AG09319 (cell line): ENCODE results near the gene NECAB3.

Source experiments
- DNase-seq: peaks from one replicate; pipeline ENCODE4 v3.0.0-alpha.2; 2010; ENCODE audit warnings: low read depth; ENCODE audit errors: extremely low read depth
- TF ChIP-seq, protein P1 (sequence below): IDR thresholded peaks from 2 replicates; pipeline ENCODE4 v1.5.1; 2011; ENCODE audit warnings: low read depth, mild to moderate bottlenecking, inconsistent platforms, low read length, moderate library complexity

NECAB3 gene

DNA sequence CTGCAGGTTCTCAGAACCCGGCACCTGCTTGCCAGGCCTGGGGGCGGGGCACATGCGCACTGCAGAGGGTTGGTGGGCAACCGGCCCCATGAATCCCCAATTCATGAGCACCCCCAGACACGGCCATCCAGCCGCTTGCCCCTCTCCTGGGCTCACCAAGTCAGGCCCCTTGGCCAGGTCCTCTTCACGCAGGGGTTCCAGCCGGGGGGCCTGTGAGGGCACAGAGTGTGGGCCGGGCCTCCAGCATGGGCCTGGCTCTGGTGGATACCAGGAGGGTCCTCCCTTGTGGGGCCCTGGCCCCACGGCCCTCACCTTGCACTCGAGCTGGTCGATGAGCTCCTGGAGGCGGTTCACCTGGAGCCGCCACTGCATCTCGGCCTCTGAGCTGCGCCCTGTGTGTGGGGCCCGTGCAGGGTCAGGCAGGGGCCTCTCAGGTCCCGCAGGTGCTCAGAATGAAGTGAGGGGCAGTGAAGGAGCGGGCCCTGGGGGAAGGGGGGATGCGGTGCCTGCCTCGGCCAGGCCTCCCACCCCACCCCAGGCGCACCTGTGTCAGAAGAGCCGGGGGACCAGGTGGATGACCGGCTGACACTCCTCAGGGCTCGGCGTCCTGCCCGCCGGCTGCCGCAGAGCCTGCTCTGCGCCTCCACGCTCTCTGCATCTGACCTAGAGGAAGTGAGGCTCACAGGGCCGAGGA lies 14.7 kb downstream of the NECAB3 start:
- DNase-seq, result no peak
- TF ChIP-seq, protein P1, sequence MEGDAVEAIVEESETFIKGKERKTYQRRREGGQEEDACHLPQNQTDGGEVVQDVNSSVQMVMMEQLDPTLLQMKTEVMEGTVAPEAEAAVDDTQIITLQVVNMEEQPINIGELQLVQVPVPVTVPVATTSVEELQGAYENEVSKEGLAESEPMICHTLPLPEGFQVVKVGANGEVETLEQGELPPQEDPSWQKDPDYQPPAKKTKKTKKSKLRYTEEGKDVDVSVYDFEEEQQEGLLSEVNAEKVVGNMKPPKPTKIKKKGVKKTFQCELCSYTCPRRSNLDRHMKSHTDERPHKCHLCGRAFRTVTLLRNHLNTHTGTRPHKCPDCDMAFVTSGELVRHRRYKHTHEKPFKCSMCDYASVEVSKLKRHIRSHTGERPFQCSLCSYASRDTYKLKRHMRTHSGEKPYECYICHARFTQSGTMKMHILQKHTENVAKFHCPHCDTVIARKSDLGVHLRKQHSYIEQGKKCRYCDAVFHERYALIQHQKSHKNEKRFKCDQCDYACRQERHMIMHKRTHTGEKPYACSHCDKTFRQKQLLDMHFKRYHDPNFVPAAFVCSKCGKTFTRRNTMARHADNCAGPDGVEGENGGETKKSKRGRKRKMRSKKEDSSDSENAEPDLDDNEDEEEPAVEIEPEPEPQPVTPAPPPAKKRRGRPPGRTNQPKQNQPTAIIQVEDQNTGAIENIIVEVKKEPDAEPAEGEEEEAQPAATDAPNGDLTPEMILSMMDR, result no peak

DNA sequence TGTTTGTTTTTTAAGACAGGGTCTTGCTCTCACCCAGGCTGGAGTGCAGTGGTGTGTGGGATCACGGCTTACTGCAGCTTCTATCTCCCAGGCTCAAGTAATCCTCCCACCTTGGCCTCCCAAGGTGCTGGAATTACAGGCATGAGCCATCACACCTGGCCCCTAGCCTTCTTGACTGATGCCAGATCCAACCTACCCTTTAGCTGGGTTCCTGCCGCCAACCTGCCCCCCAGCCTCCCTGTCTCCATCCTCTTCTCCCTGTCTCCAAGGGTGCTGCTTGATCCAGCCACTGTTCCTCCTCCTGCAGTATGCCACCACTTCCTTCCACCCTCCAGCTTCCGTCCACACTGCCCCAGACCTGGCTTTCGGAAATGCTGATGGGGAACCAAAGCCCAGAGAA lies 15.3 kb downstream of the NECAB3 start:
- TF ChIP-seq, protein P1, result no peak

DNA sequence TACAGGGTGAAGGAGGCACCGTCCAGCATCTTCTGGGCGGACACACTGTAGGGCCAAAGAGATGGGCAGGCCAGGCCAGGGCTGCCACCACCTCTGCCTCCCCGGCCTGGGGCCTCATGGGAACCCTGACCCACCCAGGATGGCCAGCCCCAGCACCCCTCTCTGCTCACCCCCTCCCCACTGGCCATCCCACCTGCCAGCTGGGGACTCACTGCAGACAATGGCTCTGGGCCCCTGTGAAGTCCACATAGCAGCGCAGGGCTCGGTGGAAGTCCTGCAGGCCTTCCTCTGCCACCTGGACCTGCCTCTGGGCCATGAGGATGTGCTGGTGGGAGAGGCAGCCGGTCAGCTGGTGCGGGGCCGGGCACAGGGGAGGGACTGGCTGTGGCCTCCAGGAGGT lies 15.7 kb downstream of the NECAB3 start:
- no peak for DNase-seq
- TF ChIP-seq, protein P1, result no peak

More for the DNA sequence above, 15.3 kb downstream of the NECAB3 start:
- DNase-seq, result no peak

DNA sequence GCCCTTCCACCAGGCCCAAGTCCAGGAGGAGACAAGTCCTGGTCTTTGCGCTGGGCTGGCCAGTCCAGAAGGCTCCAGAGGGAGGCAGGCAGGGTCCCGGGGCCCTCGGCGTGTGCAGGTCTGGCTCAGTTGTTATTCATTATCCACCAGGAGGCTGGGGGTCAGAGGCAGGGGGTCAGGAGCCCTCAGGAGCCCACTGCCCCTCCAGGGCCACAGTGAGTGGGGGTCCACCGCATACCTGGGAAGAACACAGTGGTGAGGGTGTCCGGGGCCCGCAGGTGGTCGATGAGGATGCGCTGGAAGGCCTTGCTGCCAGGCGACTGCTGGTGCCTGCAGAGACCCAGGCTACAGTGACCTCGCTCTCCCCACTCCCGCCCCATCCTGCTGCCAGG lies 16.5 kb downstream of the NECAB3 start:
- no peak for DNase-seq
- TF ChIP-seq, protein P1, result no peak

DNA sequence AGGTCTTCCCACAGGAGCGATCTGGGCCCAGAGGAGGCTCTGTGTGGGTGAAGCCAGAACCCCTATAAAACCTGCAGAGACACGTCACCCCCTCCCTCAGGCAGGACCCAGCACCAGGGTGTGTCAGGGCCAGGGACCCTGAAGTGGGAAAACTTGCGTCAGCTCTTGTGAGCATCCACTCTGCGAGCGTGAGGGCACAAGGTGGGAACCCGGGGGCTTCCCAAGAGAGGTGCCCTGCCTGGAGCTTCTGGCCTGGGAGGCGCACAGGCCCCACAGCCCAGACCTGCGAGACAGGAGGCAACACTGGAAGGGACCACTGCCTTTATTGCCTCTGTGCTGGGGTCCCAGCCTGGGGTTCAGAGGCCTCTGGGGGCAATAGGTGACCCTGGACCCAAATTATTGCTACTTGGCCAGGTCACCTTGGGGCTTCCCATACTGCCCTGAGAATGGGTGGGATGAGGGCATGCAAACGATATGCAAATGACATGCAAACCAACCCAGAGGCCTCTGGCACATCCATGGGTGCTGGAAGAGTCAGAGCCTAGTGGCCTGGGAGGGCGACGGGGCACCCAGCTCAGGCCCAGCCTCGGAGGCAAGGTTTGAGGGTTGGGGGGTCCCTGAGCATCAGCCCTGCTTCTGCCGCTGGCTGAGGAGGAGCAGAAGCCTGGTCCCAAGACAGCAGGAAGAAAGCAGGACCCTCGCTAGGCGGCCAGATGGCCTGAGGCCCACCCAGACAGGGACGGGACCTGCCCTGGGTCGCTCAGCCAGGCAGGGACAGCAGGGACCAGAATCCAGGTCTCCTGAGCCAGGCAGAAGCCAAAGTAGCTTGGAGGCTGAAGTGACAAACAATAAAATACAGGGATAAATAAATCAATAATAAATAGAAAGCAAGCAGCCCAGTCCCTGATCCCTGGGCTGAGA lies 17.2 kb downstream of the NECAB3 start:
- TF ChIP-seq, protein P1, result no peak

DNA sequence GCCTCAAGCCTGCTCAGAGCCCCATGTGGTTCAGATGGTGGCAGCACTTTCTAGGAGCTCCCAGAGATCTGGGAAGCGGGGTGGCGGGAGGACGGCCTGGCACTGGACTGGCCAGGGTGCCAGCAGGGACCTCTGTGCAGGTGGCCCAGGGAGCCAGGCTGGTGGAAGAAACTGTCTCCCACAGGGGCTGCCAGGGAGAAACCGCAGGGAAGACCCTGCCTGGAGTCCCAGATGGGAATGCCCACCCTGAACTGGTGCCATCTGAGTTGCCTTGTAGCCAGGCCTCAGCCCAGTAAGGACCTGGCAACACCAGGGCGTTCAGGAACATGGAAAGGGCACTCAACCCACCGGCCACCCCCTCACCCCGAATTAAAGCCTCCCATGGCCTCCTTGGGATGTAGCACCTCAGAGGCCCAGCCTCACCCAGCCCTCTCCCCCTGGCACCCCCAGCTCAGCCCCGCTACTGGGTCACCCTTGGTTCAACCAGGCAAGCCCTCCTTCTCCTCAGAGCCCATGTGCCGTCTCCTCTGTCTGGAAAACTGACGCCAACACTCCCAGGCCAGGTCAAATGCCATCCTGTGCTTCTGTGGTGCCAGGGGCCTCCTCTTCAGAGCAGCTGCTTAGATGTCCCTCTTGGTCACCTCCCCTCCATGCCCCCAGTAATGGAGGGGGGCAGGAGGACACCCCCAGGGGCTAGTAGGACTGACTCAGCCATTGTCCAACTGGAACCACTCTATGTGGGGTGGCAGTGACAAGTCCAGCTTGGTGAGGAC lies 18.0 kb downstream of the NECAB3 start:
- TF ChIP-seq, protein P1, result no peak
- DNase-seq, result no peak

More for the DNA sequence above, 17.2 kb downstream of the NECAB3 start:
- no peak for DNase-seq
